ENCODE data around the gene AMIGO1. TPM values are rescaled to one million over a fixed set of nuclear protein-coding genes. Genes with fewer than 3 reads are reported as not detected.
A peak's percentile ranks its signal among the peaks of the same experiment; 100 is the strongest.

The AMIGO1 gene
- total RNA-seq, 1 experiment from 2014 or later, result 2.7 TPM

GRCh38 chr1:109467301-109467777 is 42.2 kb downstream of the AMIGO1 start:
- ChIA-PET POLR2A (ENCODE audit: unreplicated experiment) (no interaction called here), CTCF (no interaction called here)
- Histone ChIP-seq H3K9ac (ENCODE audit: low read length) (no peak overlapping the region), H4K20me1 (ENCODE audit: low read length) (no peaks in the 10 kb centered on the region), H3K4me3 (ENCODE audit: low read length) (no peak overlapping the region), H3K4me1 (ENCODE audit: insufficient read depth, low read length) (no peaks in the 10 kb centered on the region), H2AFZ (ENCODE audit: low read length) (no peak overlapping the region), H3K4me2 (ENCODE audit: low read length) (no peak overlapping the region), H3K27ac (ENCODE audit: low read length) (no peak overlapping the region), H3K9me2 (replicated peaks; ENCODE audit: low read length) (no peaks in the 10 kb centered on the region), H3K27me3 (ENCODE audit: low read length) (peaks cover 94% of the 10 kb centered on the region), H3F3A (ENCODE audit: low read length, unreplicated experiment) (no peaks in the 10 kb centered on the region), H3K9me3 (ENCODE audit: low read length) (no peaks in the 10 kb centered on the region), H3K79me2 (ENCODE audit: low read length) (no peaks in the 10 kb centered on the region), H3K36me3 (ENCODE audit: low read depth, low read length) (no peaks in the 10 kb centered on the region)
- DNase-seq (no peak), ATAC-seq (no peak)
- no TSS peak for BruUV-seq (replicated peaks)
- no peak for TF ChIP-seq CTCF (conservative IDR thresholded peaks at IDR 0.05; ENCODE audit: low read depth, low read length)
- TF ChIP-seq EZH2phosphoT487 (IDR thresholded peaks at IDR 0.05; ENCODE audit: borderline replicate concordance, low read length), result no peak
- no peak for TF ChIP-seq EZH2 (IDR thresholded peaks at IDR 0.05; ENCODE audit: low read length, unreplicated experiment)
- intact Hi-C loops (cut with micrococcal nuclease), result no loop called here

- no peaks in the 10 kb centered on the region for H3K4me1 ChIP-seq (ENCODE audit: insufficient read depth, low read length)
- H3K27ac ChIP-seq (ENCODE audit: low read length), result no peak within 1 kb of the TSS
- no peak within 1 kb of the TSS for H3K9ac ChIP-seq (ENCODE audit: low read length)
- TF ChIP-seq EZH2phosphoT487 (IDR thresholded peaks at IDR 0.05; ENCODE audit: borderline replicate concordance, low read length) (no peak), EZH2 (IDR thresholded peaks at IDR 0.05; ENCODE audit: low read length, unreplicated experiment) (no peak), CTCF (conservative IDR thresholded peaks at IDR 0.05; ENCODE audit: low read depth, low read length) (no peak)
- H3K9me2 ChIP-seq (replicated peaks; ENCODE audit: low read length), result no peaks in the 10 kb centered on the region
- BruUV-seq (replicated peaks), result no TSS peak
- POLR2A ChIA-PET (ENCODE audit: unreplicated experiment), result no interaction called here
- peaks cover 94% of the 10 kb centered on the region for H3K27me3 ChIP-seq (ENCODE audit: low read length)
- peak within 1 kb of the TSS; percentile 35; the same call in 1 of the 2 replicates for H3K4me3 ChIP-seq (ENCODE audit: low read length)
- no peak for ATAC-seq
- 0 out of 2 replicates have a peak within 1 kb of the TSS, but pooled peaks have one; percentile 38 for H2AFZ ChIP-seq (ENCODE audit: low read length)
- CTCF ChIA-PET, result no interaction called here
- no peaks in the 10 kb centered on the region for H4K20me1 ChIP-seq (ENCODE audit: low read length)
- peak within 1 kb of the TSS; percentile 46 for H3K4me2 ChIP-seq (ENCODE audit: low read length)
- no peaks in the 10 kb centered on the region for H3F3A ChIP-seq (ENCODE audit: low read length, unreplicated experiment)
- intact Hi-C loops (cut with micrococcal nuclease), result no loop called here
- DNase-seq, result no peak
- no peaks in the 10 kb centered on the region for H3K9me3 ChIP-seq (ENCODE audit: low read length)
- no peaks in the 10 kb centered on the region for H3K36me3 ChIP-seq (ENCODE audit: low read depth, low read length)
- H3K79me2 ChIP-seq (ENCODE audit: low read length), result no peaks in the 10 kb centered on the region
Observed at GRCh38 chr1:109466452-109467300, 42.9 kb downstream of the AMIGO1 start, which contains the start of gene SYPL2. Gene SYPL2 (plus strand): TSS chr1:109466546. CDS start chr1:109466844, 298 bp downstream.

- no peaks in the 10 kb centered on the region for H3K79me2 ChIP-seq (ENCODE audit: low read length)
- ATAC-seq, result no peak
- no peaks in the 10 kb centered on the region for H3K9me3 ChIP-seq (ENCODE audit: low read length)
- peak overlapping the region; percentile 46; the same call in 1 of the 2 replicates for H3K4me2 ChIP-seq (ENCODE audit: low read length)
- DNase-seq, result no peak
- no peak overlapping the region for H3K27ac ChIP-seq (ENCODE audit: low read length)
- no TSS peak for BruUV-seq (replicated peaks)
- no peaks in the 10 kb centered on the region for H3K4me1 ChIP-seq (ENCODE audit: insufficient read depth, low read length)
- no peaks in the 10 kb centered on the region for H3F3A ChIP-seq (ENCODE audit: low read length, unreplicated experiment)
- peaks cover 93% of the 10 kb centered on the region for H3K27me3 ChIP-seq (ENCODE audit: low read length)
- H3K36me3 ChIP-seq (ENCODE audit: low read depth, low read length), result no peaks in the 10 kb centered on the region
- ChIA-PET CTCF (no interaction called here), POLR2A (ENCODE audit: unreplicated experiment) (no interaction called here)
- intact Hi-C loops (cut with micrococcal nuclease), result no loop called here
- H4K20me1 ChIP-seq (ENCODE audit: low read length), result no peaks in the 10 kb centered on the region
- TF ChIP-seq CTCF (conservative IDR thresholded peaks at IDR 0.05; ENCODE audit: low read depth, low read length) (no peak), EZH2 (IDR thresholded peaks at IDR 0.05; ENCODE audit: low read length, unreplicated experiment) (no peak), EZH2phosphoT487 (IDR thresholded peaks at IDR 0.05; ENCODE audit: borderline replicate concordance, low read length) (0 out of 2 replicates have a peak, but pooled peaks have one; percentile 30)
- H2AFZ ChIP-seq (ENCODE audit: low read length), result no peak overlapping the region
- H3K9ac ChIP-seq (ENCODE audit: low read length), result no peak overlapping the region
- H3K4me3 ChIP-seq (ENCODE audit: low read length), result peak overlapping the region; percentile 35; the same call in 1 of the 2 replicates
- no peaks in the 10 kb centered on the region for H3K9me2 ChIP-seq (replicated peaks; ENCODE audit: low read length)
Observed at GRCh38 chr1:109466125-109466451, 43.4 kb downstream of the AMIGO1 start.
